GM21390 (cell line): Measurements from ENCODE around the gene CLDN22.

Experiments used
- ATAC-seq: cut with Tn5 transposase; IDR thresholded peaks from one replicate; pipeline ENCODE4 v1.9.1; 2021; ENCODE audit not compliant: unreplicated experiment

Gene CLDN22

DNA sequence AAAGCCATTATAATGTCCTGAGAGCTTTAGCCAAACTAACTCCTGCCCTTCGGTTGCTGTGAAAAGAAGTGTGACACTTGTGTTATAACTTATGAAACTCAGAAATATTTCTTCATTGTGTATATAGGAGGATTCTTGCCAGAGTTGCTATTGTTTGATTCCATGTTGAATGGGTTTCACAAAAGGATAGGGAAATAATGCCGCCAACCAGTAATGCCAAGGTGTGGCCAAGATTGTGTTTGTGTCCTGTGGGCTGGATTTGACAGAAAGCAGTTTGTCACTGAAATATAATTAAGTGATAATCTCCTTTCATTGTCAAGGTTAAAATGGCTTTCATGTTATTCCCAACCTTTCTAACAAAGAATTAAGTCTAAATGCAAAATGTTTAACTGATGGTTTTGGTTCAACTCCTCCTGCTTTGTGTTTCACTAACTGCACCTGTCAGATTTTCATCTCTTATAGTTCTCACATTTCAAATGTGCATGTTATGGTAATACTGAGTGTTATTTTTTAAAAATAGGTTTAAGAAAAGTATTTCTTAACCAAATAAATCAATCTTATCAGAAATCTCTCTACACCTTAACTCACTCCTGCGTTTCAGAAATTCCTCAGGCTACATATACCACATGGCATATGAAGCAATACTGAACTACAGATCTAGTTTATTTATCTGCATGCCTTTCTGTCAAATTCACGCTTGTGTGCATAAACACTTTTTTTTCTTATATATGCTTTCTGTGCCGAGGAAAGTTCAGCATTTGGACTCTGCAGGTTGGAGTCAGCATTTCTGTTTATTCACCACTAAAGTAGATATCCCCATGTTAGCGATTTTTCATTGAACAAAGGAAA is at the start of gene CLDN22:
TSS of gene CLDN22 (minus strand) at position 66 of the 849 bp plus-strand sequence. CDS start at position 8, 58 bp downstream.
- no peak for ATAC-seq

DNA sequence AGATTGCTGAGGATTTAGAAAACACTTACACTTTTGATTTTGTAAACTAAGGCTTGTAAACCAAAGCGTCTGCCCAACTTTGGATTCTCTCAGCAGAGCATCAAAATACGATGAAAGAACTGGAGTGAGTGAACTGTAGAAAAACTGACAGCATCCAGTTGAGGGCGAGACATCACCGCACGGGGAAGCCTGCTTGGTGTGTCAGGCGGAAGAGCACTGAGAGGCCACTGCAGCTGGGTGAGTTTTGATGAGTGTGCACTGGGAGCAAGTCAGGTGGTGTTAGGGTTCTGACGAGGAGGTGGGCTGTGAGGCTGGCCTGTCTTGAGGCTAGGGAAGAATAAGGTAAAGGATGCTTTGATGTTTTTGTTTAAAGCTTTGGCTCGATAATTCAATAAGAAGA is 49.0 kb upstream of the CLDN22 start:
- no peak for ATAC-seq

DNA sequence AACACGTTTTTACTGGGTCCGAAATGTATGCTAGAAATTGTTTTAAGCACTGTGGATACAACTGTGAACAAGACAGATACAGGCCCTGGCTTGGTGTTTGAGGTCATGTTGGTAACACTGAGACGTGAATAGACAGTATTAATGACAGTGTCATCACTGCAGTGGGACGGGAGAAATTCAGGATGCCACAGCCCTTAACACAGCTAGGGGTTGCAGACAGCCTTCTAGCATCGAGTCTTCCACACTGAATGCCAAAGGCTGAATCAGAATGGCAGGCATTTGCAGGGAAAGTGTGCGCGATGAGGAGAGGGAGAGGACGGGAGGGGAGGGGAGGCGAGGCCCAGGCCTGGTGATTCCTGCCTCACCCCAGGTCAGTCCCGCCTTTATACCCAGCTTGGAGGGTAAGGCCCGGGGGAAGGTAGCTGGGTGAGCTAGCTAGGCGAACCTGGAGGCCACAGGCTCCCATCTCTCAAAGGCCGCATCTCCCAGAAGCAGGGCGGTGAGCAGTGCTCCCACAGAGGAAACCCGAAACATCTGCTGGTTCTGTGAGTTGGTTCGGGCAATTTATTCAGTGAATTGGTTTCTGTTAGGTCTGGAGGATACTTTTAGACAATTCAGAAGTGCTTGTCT is 46.2 kb upstream of the CLDN22 start:
- ATAC-seq: no peak

DNA sequence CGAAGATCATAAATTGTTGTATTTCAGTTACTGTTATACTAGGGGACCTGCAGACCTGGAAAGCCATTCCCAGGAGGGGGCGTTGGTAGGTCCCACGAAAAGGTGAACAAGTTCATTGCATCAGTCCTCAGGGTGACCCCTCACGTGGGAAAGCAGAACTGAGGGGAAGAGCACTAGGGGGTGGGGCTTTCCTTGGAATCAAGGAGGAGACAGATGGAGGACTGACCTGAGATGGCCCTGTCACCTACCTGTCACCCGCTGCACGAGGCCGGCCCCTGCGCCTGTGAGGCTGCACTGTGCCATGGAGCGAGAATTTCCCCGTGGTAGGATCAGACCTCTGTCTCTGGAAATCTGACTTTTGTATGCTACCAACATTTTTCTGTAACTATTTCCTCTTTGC is 43.9 kb upstream of the CLDN22 start:
- ATAC-seq: no peak

DNA sequence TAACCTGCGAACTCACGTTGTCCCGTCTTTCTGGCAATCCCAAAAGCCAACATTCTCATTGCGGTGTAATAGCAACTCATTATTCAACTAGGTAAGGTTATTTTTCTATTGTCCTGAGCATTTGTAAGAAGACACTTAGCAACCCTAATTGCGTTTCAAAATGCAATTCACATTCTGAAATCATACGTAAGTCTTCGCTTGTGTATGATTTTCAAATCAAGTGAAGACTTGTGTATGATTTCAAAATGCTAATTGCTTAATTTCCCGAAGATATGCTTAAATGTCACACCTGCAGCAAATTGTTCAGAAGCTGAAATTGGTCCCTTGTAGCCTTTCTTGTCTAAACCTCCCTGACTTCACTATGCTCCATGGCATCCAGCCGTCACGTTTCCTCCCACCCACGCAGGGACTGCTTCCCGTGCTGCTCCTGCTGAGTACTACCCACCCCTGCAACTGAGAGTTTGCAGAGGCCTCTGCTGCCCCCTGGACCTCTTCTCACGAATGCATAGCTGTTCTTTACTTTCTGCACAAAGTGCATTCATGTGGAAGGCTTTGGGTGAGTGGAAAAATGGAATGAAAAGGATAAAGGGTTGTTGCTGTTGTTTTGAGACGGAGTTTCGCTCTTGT is 43.0 kb upstream of the CLDN22 start:
- no peak for ATAC-seq

DNA sequence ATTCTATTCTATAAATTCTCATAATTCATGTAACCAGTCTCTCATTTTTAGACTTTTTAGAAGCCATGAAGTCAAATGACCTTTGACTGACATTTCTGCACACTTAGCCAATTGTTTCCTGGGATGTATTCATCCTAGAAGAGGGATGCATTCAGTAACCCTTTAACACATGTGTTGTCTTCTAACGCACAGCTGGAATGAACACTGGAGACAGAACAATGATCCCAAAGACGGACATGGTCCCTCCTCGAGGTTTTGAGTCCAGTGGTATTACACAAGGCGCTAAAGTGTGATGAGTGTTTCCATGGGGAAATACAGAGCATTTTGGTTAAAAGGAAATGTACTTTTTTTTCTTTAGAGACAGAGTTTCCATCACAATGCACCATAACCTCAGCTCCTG is 42.0 kb upstream of the CLDN22 start:
- no peak for ATAC-seq

DNA sequence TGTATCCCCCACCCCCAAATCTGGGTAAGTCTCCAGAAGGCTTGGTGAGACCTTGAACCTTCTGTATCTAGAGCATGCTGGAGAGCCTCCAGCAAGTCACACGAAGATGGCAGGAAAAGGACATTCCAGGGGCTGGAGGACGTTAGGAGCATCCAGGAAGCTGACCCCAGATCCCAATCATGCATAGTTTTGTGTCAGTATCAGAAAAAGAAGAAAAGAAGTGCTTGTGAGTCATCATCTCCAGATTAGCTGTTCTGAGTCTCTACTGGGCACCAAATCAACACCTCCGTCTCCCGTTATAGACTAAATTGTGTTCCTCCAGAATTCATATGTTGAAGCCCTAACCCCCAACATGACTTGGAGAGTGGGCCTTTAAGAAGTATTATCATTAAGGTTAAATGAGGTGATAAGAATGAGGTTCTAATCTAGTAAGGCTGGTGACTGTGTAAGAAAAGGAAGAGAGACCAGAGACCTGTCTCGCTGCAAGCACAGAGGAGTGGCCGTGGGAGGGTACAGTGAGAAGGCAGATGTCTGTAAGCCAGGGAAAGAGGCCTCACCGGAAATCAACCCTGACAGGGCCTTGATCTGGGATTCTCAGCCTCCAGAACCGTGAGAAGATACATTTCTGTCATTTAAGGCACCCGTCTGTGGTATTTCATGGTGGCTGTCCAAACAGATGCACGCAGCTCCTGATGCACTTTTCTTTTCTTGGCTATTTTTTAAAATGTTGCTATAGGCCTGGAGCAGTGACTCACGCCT is 40.3 kb upstream of the CLDN22 start:
- no peak for ATAC-seq

DNA sequence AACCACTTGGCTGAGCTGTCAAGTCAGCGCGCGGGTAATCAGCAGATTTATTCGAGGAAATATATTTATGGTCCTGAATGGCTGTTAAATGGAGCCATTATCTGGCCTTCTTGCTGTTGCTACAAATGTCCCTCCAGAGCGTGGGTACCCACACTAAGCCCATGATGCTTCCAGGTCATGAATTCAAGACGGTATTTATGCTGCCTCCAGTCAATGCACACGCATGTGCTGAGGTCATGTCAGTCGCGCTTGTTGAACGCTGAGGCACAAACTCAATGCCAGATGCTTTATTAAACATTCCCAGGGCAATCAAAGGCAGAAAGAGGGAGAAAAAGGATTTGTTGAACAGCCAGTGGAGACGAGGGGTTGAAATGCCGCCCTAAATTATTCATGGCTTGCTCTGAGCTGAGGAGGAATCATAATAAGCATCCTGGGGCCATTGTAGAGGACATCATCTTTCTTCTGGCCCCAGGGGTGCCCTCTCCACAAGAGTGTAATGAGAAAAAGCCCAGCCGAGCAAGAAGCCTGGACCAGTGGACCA is 38.2 kb upstream of the CLDN22 start:
- ATAC-seq: no peak

DNA sequence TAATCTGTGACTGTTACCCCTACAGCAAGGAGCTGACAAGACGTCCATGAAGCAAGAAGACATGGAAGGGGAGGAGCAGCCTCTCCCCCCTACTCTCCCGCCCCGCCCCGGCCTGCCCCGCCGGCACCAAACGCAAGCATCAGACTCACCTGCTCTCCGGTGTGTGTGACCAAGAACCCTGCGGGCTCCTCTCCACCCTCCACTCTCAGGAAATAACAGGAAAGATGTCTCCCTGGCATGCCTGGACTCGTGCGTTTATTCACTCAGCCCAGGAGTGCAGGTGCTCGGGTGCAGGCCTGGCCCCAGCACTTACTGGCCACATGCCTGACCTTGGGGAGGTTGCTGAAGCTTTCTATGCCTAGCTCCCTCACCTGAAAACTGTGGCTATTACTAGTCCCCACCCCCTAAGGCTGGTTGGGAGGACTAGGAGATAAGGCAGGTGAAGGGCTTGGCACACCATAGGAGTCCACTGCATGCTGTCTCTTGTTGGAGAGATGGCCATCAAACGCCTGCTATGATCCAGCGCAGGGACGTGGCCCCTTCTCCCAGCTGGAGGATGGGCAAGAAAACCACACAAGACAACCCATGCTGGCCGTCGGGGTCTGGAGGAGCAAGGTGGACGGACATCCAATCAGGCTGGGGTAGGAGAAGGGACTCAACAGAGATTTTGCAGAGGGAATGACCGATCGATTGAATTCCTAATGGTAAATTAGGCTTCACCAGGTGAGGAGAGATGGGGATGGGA is 37.0 kb upstream of the CLDN22 start:
- no peak for ATAC-seq

DNA sequence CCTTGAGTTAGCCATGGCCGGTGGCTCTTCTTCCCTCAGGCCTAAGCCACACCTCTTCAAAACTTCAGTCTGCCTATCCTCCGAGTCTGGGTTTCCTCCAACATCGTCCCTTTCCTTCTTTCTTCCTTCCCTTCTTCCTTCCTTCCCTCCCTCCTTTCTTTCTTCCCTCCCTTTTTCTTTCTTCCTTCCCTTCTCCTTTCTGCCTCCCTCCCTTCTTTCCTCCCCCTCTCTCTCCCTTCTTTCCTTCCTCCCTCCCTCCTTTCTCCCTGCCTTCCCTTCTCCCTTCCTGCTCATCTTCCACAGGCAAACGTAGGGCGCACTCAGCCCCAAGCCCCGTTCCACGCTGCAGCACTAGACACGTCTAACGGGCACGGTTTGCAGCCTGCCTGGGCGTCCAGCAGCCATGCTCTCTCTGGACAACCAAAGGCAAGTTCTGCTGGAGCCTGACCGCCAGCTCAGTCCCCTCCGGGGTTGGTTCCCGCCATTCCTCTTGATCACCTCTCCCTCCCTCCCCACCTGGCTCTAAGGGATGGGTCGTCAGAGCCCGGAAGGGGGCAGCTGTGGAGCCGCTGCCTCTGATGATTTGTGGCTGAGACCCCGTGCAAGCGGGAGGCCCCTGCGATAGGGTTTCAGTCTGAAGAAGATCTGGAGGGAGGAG is 36.2 kb upstream of the CLDN22 start:
- no peak for ATAC-seq

DNA sequence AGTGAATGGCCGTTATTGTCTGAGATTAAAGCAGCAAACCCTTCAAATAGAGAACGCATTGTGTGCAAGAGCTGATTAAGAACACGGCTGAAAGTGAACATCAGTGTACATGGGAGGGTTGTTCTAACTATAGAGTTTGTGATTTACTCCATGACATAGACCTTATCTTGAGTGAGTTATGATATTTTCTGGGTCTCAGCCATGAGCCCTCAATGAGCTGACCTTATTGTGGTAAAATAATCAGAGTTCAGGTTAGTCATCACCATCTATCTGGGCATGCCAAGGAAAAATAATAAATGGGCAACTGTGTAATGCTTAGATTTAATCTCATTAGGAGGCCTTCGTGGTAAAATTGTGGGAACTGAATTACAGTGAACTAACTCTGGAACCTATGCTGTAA is 35.3 kb upstream of the CLDN22 start:
- no peak for ATAC-seq

DNA sequence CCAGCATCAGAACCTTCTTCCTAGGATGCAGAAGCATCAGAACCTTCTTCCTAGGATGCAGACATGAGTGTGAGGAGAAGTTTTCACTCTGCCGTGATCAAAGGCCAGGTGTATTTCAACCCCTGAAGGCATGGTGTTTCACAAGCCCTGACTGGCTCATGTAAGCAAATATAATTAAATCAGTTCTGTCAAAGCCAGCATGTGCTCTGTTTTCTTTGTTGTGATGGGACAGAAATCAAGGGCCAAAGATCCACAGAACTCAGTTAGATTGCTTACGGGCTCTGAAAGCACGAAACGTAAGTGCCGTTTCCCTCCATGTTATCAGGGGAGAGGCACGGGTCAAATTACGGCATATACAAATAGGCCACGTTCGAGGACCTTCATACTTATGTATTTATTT is 34.1 kb upstream of the CLDN22 start:
- no peak for ATAC-seq

DNA sequence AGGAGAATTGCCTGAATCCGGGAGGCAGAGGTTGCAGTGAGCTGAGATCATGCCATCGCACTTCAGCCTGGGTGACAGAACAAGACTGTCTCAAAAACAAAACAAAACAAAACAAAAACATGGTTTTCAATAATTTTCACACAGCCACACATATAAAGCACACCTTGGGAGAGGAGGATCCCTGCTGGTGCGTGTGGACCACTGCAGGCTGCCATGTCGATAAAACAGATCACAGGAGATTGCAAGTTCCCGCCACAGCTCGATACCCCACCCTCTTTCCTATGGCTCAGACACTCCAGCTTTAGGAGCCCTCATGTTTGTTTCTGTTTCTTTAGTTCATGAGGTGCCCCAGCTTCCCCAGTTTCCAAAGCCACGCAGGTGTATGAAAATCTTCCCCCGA is 33.5 kb upstream of the CLDN22 start:
- no peak for ATAC-seq

DNA sequence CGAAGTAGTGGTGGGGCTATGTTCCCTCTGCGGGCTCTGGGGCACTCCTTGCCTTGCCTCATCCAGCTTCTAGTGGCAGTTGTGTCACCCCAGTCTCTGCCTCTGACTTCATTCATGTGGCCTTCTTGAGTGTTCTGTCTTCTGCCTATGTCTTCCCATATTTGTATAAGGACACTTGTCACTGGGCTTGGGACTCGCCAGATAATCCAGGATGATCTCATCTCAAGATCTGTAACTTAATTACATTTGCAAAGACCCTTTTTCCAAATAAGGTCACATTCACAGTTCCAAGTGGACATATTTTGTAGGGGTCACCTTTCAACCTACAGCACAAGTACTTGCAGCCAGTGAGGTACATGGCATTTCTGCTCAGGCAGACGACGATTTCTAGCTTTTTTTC is 32.5 kb upstream of the CLDN22 start:
- ATAC-seq: no peak

DNA sequence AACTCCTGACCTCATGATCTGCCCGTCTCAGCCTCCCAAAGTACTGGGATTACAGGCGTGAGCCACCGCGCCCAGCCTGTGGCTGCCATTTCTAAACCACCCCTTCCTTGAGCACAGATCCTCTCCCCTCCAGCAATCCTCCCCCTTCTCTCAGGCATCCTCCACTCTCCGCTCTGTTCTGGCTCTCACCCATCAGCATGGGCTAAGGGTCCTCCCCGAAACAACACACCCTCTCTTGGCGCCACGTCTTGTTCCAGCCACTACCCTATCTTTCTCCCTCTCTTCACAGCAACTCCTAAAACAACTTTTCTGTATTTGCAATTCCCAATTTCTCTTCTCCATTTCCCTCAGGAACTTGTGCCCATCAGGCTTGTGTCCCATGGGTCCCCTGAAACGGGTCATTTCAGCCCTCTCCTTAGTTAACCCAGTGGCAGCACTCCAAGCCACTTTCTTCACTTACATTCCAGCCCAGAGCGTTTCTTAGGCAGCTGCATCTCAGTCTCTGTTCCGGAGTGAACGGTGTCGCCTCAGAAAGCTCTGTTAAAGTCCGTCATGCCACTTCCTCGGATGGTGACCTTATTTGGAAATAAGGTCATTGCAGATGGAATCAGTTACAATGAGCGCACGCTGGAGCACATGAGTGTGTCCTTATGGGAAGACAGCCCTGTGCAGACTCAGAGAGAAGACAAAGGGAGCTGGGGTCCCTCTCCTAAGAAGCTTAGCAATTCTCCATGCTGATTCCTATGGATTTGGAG is 30.4 kb upstream of the CLDN22 start:
- no peak for ATAC-seq

DNA sequence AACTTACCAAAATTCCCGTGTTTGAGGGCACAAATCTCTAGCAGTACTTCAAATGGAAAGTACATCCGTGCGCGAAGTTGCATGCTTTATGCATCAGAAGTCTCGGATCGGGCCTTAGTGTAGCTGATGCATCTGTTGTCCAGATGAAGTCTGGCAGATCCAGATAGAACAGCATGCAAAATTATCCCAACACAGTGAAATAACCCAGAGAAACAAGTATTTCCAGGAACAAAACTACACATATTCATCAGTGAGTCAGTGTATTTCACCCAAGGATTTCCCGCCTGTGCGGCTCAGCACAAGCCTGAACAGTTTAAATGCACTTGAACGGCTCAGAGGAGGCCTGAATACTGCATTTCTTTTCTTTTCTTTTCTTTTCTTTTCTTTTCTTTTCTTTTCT is 29.6 kb upstream of the CLDN22 start:
- ATAC-seq: no peak

DNA sequence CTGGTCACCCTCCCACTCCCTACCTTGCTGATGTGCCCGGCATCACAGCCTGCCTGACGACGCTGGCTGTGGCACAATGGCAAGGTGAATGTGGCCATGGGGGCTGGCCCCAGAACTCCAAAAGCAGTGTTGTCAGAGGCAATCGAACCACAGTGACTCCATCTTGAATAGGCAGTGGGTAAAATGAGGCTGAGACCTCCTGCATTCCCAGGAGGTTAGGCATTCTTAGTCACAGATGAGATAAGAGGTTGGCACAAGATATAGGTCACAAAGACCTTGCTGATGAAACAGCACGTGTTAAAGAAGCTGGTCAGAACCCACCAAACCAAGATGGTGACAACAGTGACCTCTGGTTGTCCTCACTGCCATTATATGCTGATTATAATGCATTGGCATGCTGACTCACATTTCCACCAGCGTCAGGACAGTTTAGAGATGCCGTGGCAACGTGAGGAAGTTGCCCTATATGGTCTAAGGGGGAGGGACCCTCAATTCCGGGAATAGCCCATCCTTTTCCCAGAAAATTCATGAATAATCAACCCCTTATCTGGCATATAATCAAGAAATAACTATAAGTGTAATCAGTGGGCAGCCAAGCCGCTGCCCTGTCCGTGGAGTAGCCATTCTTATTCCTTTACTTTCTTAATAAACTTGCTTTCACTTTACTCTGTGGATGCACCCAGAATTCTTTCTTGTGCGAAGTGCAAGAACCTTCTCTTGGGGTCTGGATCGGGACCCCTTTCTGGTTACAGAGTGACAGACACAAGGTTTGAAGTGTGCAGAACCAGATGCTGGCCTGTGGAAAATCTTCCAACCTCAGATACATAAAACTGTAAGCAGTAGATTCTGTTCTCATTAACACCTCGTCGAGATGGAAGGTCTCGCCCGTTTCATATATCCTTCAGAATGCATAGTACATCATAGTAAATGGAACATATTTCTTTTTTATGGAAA is 28.9 kb upstream of the CLDN22 start:
- no peak for ATAC-seq

DNA sequence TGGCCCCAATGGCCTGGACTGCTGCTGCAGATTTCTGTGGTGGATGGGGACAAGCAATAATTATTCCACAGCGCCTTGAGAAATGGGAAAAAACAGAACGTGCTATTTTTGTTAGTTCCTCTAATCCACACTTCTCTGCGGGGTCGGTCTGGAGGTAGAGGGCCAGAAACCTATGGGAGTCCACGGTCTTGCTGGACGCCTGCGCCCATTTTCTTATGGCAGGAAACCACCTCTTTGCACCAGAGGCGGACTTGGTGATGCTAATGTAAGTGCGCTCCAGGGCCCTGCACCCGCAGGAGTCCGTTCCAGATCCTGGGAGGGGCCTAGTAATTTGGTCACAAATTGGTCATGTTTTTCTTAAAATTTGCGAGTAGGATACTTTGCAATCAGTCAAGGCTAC is 28.1 kb upstream of the CLDN22 start:
- no peak for ATAC-seq
